Measurements from ENCODE around the gene KIF26B.

KIF26B gene

DNA sequence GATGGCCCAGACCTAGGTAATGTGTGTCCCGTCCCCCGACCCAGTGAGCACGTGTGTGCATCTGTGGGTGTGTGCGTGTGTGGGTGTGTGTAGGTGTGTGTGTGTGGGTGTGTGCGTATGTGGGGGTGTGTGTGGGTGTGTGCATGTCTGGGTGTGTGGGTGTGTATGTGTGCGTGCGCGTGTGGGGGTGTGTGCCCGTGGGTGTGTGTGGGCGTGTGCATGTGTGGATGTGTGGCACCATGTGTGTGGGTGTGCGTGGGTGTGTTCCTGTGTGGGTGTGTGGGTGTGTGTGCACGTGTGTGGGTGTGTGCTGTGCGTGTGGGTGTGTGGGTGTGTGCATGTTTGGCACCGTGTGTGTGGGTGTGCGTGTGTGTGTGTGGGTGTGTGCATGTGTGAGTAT, 309.5 kb downstream of the KIF26B start:
- no peak for DNase-seq (ENCODE audit: low read depth in 2 of 2)

GRCh38 chr1:245465666-245466065, 310.9 kb downstream of the KIF26B start:
- DNase-seq (ENCODE audit: low read depth in 2 of 2), result no peak

DNA sequence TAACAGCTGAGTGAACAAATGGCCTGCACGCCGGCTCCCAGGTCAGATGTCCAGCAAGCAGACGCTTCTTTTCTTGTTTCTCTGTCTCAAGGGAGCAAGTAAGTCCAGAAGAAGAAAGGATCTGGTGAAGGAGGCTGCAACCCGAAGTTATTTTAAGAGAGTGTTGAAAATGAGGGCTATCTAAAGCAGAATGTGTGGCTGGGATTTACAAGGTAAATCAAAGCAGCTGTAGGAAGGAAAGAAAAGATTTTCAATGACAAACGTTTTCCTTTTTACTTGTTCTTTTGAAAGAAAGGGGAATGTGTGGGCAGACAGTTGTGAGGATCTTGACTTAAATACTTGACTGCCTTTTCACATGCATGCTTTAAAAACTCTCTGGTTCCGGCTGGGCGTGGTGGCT, 311.5 kb downstream of the KIF26B start:
- no peak for DNase-seq (ENCODE audit: low read depth in 2 of 2)

DNA sequence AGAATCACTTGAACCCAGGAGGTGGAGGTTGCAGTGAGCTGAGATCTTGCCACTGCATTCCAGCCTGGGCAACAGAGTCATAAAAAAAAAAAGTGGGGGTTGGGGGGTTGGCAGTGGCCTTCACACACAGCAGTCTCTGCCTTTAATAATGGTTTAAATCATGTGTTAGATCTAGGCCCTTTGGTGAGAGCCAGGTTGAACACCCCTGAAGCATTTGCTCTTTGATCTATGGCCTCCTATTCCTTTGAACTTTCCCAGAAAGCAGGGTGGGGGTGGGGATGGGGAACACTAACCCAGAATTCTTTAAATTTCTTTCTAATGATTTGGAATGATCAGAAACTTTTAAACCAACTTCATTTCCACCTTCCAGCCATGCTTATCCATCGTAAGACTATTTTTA, 313.0 kb downstream of the KIF26B start:
- DNase-seq (ENCODE audit: low read depth in 2 of 2), result no peak

DNA sequence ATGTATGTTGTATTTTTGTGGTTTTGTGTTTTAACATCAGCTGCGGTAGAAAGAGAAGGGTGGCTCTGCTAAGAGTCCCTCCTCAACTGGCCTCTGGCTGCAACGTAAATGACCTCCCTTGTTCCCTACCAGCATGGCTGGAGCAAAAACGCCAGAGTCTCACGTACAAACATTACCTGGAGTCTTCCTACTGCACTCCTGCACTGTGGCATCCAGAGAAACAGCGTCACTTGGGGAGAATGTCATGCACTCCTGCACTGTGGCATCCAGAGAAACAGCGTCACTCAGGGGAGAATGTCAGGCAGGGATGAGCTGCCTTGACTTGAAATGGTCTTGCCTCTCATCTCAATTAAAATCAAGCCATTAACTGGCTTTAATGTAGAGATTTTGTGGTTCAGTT, 314.2 kb downstream of the KIF26B start:
- DNase-seq (ENCODE audit: low read depth in 2 of 2), result no peak

DNA sequence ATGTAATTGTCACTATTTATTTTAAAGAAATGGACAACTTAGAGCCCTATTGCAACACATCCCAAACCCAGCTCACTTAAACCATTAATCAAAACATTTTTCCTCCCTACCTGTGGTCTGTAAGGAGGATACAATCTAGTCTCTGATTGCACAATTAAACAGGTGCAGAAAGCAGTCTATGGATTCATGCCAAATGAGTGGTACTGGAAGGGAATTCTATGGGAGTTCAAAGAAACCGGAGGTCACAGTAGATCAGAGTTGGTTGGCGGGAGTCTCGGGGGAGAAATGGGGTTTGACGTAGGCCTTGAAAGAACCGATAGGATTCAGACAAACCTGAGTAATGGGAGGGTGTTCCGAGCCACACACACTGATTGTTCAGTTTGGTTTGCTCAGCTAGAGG, 314.9 kb downstream of the KIF26B start:
- DNase-seq (ENCODE audit: low read depth in 2 of 2), result no peak

GRCh38 chr1:245475126-245475525, 320.3 kb downstream of the KIF26B start:
- DNase-seq (ENCODE audit: low read depth in 2 of 2), result no peak

GRCh38 chr1:245475961-245476516, 321.3 kb downstream of the KIF26B start:
- no peak for DNase-seq (ENCODE audit: low read depth in 2 of 2)

DNA sequence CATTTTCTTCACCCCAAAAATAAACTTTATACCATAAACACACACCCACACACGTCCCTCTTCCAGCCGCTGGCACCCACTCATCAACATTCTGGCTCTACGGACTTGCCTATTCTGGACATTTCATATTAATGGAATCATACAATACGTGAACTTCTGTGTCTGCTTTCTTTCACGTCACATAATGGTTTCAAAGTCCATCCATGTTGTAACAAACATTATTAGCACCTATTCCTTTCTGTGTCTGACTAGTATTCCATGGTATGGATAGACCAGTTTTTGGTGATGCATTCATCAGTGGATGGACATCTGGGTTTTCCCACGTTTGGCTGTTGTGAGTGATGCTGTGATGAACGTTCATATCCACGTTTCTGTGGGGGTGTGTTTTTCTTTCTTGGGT, 323.2 kb downstream of the KIF26B start:
- no peak for DNase-seq (ENCODE audit: low read depth in 2 of 2)

GRCh38 chr1:245480393-245481120, 325.8 kb downstream of the KIF26B start:
- no peak for DNase-seq (ENCODE audit: low read depth in 2 of 2)

- DNase-seq (ENCODE audit: low read depth in 2 of 2), result no peak
These were observed 326.5 kb downstream of the KIF26B start for GRCh38 chr1:245481261-245481660.

GRCh38 chr1:245483247-245483646, 328.5 kb downstream of the KIF26B start:
- DNase-seq (ENCODE audit: low read depth in 2 of 2), result no peak

GRCh38 chr1:245484176-245484575, 329.4 kb downstream of the KIF26B start:
- DNase-seq (ENCODE audit: low read depth in 2 of 2), result no peak

GRCh38 chr1:245485996-245486395, 331.2 kb downstream of the KIF26B start:
- DNase-seq (ENCODE audit: low read depth in 2 of 2), result no peak

- DNase-seq (ENCODE audit: low read depth in 2 of 2), result no peak
These were observed 332.1 kb downstream of the KIF26B start for GRCh38 chr1:245486775-245487470.

DNA sequence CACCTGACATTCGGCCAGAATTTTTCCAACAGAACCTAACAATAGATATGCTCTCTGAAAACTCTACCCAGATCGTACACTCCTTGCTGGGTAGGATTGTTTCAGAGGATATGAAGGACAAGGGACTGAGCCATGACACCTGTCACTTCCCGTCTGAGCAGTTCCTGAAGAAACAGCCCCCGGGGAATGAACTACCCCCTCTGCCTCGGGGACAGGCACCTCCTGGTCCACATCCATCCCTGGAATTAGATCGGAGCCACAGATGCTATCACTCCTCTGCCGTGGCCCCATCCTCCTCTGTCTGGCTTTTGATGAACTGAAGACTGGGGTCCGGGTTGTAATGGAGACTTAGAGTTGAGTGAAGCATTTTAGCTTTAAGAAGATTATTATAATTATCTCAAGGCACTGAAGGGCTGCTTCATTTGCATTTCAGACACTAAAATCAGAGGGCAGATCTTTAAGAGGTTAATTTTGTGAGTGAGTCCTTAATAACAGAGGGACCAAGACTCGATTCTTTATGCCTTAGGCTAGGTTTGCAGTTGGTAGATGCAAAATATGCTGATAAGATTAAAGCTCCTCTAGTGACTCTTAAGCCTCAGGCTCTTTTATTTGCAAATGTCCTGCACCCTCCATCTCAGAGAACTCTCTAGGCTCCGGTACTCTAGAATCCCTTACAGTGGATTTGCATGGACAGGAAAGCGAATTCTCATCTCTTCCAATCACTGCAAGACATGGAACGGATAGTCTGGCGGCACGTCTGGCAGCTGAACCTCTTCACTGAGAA, 333.8 kb downstream of the KIF26B start:
- DNase-seq (ENCODE audit: low read depth in 2 of 2), result no peak

DNA sequence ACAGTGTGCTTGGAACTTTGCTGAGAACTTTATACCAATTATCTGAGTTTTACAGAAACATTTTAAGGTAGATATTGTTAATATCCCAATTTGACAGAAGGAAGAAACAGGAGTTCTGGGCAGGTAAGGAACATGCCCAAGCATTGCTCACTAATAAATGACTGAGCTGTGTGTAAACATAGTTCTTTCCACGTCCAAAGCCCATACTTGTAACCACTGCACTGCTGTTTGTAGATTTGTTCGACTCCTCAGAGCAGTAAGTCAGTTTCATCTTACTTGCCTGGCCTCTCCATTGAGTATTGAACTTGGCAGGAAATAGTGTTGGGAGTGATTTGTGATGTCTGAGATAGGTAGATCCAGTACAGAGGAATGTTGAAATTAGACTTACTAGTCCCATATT, 335.1 kb downstream of the KIF26B start:
- DNase-seq (ENCODE audit: low read depth in 2 of 2), result no peak

DNA sequence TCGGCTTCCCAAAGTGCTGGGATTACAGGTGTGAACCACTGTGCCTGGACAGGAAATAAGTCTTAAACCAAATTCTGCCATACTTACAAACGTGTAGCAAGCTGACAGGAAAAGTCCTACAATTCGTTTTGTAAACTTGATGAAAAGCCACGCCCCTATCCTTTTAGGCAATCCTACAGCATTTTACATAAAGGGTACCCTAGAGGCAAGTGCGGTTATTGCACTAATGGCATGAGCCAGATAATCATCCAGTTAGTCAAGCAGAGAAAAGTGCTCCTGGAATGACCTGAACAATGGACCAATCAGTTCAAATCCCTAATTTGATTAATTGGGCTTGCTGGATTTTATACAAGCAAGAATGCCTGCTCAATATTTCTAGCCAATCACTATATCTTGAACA, 338.2 kb downstream of the KIF26B start:
- DNase-seq (ENCODE audit: low read depth in 2 of 2), result no peak

GRCh38 chr1:245495681-245496080, 340.9 kb downstream of the KIF26B start:
- no peak for DNase-seq (ENCODE audit: low read depth in 2 of 2)

- DNase-seq (ENCODE audit: low read depth in 2 of 2), result no peak
These were observed 345.8 kb downstream of the KIF26B start for GRCh38 chr1:245500546-245500945.

GRCh38 chr1:245501633-245502032, 346.8 kb downstream of the KIF26B start:
- DNase-seq (ENCODE audit: low read depth in 2 of 2), result no peak

DNA sequence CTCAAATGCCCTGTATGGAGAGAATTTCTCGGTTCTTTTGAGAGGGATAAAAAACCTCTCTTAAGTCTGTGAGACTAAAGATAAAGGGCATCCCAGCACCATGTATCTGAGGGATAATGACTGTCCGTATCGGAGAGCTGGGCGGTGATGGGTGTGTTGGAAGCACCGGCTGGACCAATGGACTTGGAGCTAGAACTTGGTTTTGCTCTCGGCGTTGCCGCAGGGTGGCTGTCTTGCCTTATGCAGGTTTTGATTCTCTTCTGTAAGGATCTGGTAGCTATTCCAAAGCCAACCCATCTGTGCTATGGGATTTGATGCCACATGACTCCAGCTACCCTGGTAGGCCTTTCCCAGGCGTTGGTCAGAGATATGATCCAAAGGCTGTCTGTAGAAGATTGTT, 348.8 kb downstream of the KIF26B start:
- no peak for DNase-seq (ENCODE audit: low read depth in 2 of 2)

Measured in stimulated activated CD4-positive, alpha-beta T cell treated with anti-CD3 and anti-CD28 coated beads, Interleukin-1b, Interleukin-23, amount 100 ng/mL, for 4 hours (primary cell).